ENCODE results near the gene SIDT1.

Gene SIDT1

DNA sequence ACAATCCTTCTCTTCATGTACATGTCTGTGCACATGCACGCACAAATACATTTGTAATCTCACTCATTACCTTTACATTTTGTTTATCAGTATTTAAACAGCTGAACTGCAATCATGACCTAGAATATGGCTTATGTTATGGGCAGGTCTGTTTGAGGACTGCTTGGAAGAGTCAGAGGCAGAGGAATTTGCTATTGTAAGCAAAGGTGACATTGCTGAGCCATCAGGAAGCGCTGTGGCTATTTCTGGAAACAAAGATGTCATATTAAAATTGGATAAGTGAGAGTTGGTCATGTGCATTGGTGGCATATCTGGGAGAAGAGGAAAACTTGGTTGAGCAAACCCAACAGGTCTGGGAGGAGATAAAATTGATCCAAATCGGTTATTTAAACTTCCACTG lies 122.5 kb downstream of the SIDT1 start:
- Histone ChIP-seq H2AFZ (ENCODE audit: low read length, unreplicated experiment) (no peak overlapping the region), H3K36me3 (ENCODE audit: insufficient read depth, low read length) (no peaks in the 10 kb centered on the region), H3K79me2 (ENCODE audit: control insufficient read depth, insufficient read depth, low read length, unreplicated experiment) (no peaks in the 10 kb centered on the region), H3K27ac (ENCODE audit: low read depth, low read length) (no peak overlapping the region), H3K27me3 (ENCODE audit: insufficient read depth, low read length) (no peaks in the 10 kb centered on the region), H3K4me1 (ENCODE audit: control insufficient read depth, insufficient read depth, low read length, unreplicated experiment) (no peaks in the 10 kb centered on the region), H3K4me3 (ENCODE audit: low read depth, low read length) (no peak overlapping the region)

DNA sequence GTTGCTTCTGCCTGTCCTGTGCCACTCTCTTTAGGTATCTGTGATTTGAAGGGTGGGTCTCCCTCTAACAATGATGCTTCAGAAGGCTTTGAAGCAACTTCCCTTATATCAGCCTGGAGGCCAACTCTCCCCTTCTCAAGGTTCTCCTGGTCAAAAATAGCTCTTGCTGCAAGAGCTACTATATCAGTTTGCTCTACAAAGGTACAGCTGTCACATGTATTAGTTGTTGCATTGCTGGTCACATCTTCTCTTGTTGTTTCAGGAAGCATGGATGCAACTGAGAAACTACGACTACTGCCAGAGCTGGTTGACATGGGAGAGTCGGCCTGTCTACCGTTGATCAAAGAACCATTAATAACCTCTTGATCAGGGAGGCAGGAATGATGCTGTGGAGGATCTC lies 125.8 kb downstream of the SIDT1 start:
- Histone ChIP-seq H2AFZ (ENCODE audit: low read length, unreplicated experiment) (no peak overlapping the region), H3K36me3 (ENCODE audit: insufficient read depth, low read length) (peaks cover 8% of the 10 kb centered on the region), H3K4me1 (ENCODE audit: control insufficient read depth, insufficient read depth, low read length, unreplicated experiment) (no peaks in the 10 kb centered on the region), H3K27me3 (ENCODE audit: insufficient read depth, low read length) (no peaks in the 10 kb centered on the region), H3K79me2 (ENCODE audit: control insufficient read depth, insufficient read depth, low read length, unreplicated experiment) (no peaks in the 10 kb centered on the region), H3K27ac (ENCODE audit: low read depth, low read length) (no peak overlapping the region), H3K4me3 (ENCODE audit: low read depth, low read length) (no peak overlapping the region)

DNA sequence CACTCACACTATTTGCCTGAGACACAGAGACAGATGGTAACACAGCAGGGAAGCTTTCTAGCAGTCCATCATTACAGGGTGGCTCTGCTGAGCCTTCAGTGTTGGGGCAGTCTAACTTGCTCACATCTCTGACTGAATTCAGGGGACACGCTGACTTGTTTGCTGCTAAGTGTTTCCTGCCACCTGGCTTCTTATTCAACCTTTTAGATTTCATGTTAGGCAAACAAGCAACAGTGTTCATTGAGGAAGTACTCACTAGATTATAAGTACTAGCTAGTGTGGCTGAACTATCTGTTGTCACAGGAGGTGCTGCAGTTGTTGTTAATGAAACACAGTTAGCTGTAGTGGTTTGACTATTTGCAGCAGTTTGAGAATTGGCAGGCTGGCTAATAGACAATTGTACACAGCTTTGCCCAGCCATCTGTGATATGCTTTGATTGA lies 126.8 kb downstream of the SIDT1 start:
- H3K4me3 ChIP-seq (ENCODE audit: low read depth, low read length): no peak overlapping the region
- H3K27ac ChIP-seq (ENCODE audit: low read depth, low read length): no peak overlapping the region
- H3K27me3 ChIP-seq (ENCODE audit: insufficient read depth, low read length): no peaks in the 10 kb centered on the region

DNA sequence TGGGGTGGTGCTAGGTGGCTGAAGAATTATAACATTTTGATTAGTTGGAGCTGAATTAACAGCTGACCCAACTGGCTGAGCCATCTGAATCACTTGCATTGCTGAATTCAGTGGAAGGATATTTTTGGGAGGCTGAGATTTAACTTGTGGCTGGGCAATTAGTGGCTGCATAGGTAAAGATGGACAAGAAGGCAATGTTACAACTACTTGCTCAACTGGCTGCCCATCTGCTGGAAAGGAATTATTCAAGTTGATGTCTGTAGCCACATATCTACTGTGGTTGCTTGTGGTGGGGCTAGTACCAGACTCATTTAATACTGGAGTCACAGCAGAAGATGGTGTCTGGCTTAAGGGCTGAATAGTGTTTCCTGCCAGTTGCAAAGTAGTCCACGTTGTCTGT lies 127.6 kb downstream of the SIDT1 start:
- Histone ChIP-seq H3K79me2 (ENCODE audit: control insufficient read depth, insufficient read depth, low read length, unreplicated experiment) (no peaks in the 10 kb centered on the region), H3K4me3 (ENCODE audit: low read depth, low read length) (no peak overlapping the region), H3K36me3 (ENCODE audit: insufficient read depth, low read length) (peaks cover 8% of the 10 kb centered on the region), H3K27me3 (ENCODE audit: insufficient read depth, low read length) (no peaks in the 10 kb centered on the region), H3K4me1 (ENCODE audit: control insufficient read depth, insufficient read depth, low read length, unreplicated experiment) (no peaks in the 10 kb centered on the region), H3K27ac (ENCODE audit: low read depth, low read length) (no peak overlapping the region), H2AFZ (ENCODE audit: low read length, unreplicated experiment) (no peak overlapping the region)

More for the DNA sequence above, 126.8 kb downstream of the SIDT1 start:
- Histone ChIP-seq H3K4me1 (ENCODE audit: control insufficient read depth, insufficient read depth, low read length, unreplicated experiment) (no peaks in the 10 kb centered on the region), H2AFZ (ENCODE audit: low read length, unreplicated experiment) (no peak overlapping the region), H3K36me3 (ENCODE audit: insufficient read depth, low read length) (peaks cover 8% of the 10 kb centered on the region), H3K79me2 (ENCODE audit: control insufficient read depth, insufficient read depth, low read length, unreplicated experiment) (no peaks in the 10 kb centered on the region)

DNA sequence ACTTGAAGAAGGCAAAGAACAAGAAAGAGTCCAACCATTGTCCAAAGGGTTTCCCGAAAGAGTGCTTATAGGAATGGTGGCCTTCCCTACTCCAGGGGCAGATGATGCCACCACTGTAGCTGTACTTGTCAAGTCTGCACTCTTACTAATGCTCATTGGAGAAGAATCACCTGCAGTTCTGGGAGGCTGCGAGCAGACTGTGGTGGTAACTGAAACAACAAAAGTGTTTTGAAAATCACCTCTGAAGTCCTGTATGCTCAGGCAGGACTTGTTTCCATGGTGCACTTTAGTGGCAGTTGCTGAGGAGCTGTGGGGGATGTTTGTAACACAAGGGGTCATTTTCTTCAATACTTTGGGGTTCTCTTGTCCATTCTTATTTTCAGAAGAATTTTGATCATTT lies 128.1 kb downstream of the SIDT1 start:
- no peak overlapping the region for H3K4me3 ChIP-seq (ENCODE audit: low read depth, low read length)
- no peaks in the 10 kb centered on the region for H3K27me3 ChIP-seq (ENCODE audit: insufficient read depth, low read length)
- no peak overlapping the region for H2AFZ ChIP-seq (ENCODE audit: low read length, unreplicated experiment)
- H3K79me2 ChIP-seq (ENCODE audit: control insufficient read depth, insufficient read depth, low read length, unreplicated experiment): no peaks in the 10 kb centered on the region
- H3K36me3 ChIP-seq (ENCODE audit: insufficient read depth, low read length): peaks cover 8% of the 10 kb centered on the region
- H3K27ac ChIP-seq (ENCODE audit: low read depth, low read length): no peak overlapping the region
- no peaks in the 10 kb centered on the region for H3K4me1 ChIP-seq (ENCODE audit: control insufficient read depth, insufficient read depth, low read length, unreplicated experiment)

DNA sequence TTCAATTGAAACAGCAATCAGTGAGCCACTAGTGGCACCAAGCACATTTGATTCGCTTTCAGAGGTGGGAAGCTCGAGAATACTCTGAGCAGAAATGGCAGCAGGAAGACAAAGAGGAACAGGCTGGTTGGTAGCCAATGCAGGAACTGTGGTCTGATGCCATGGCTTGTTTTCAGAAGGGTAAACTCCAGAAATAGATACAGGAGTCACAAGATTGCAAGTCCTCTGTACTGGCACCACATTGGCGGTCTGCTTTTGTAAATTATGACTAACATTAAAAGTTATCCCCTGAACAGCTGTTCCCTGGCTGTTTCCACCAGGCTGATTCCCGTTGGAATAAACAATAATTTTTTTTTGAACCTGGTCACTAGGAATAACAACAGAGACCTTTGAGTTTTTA lies 128.5 kb downstream of the SIDT1 start:
- Histone ChIP-seq H3K4me3 (ENCODE audit: low read depth, low read length) (no peak overlapping the region), H3K79me2 (ENCODE audit: control insufficient read depth, insufficient read depth, low read length, unreplicated experiment) (no peaks in the 10 kb centered on the region), H3K27ac (ENCODE audit: low read depth, low read length) (no peak overlapping the region), H3K4me1 (ENCODE audit: control insufficient read depth, insufficient read depth, low read length, unreplicated experiment) (no peaks in the 10 kb centered on the region), H2AFZ (ENCODE audit: low read length, unreplicated experiment) (no peak overlapping the region), H3K36me3 (ENCODE audit: insufficient read depth, low read length) (peaks cover 8% of the 10 kb centered on the region), H3K27me3 (ENCODE audit: insufficient read depth, low read length) (no peaks in the 10 kb centered on the region)

DNA sequence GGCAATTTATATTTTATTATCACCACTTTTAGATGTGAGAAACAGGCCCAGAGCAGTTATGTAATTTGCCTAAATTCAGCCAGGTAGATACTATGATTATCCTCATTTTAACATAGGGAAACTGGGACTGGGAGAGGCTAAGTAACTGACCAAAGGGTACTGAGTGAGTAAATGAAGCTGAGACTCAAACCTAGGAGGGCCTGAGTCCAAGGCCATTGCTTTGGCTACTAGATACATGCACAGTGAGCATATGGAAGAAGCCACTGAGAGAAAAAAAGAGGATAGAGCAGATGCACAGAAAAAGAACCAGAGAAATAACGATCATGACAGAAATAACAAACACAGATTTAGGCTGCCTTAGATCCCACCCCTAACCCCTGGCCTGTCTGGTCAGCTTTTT lies 130.5 kb downstream of the SIDT1 start:
- Histone ChIP-seq H3K36me3 (ENCODE audit: insufficient read depth, low read length) (peaks cover 8% of the 10 kb centered on the region), H2AFZ (ENCODE audit: low read length, unreplicated experiment) (no peak overlapping the region), H3K4me3 (ENCODE audit: low read depth, low read length) (no peak overlapping the region), H3K79me2 (ENCODE audit: control insufficient read depth, insufficient read depth, low read length, unreplicated experiment) (no peaks in the 10 kb centered on the region), H3K27ac (ENCODE audit: low read depth, low read length) (no peak overlapping the region), H3K27me3 (ENCODE audit: insufficient read depth, low read length) (no peaks in the 10 kb centered on the region), H3K4me1 (ENCODE audit: control insufficient read depth, insufficient read depth, low read length, unreplicated experiment) (peaks cover under 1% of the 10 kb centered on the region)

DNA sequence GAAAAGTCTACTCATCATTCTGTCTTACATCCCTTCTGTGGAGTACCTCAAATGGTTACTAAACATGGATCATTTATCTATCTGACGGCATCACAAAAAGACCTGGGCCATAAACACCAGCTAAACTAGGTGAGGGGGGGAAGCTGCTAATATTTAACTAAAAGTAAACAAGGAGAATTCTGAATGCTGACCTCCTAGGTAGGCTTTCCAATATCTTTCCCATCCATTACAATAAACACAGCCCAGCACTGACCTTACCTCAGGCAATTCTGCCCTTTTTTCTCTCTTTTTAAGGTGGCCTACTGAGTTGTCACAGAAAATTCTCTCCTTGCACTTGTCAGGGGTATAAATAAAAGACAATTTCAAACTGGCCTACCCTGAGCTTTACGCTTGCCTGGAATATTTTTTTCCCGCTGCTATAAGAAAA lies 131.0 kb downstream of the SIDT1 start:
- no peaks in the 10 kb centered on the region for H3K27me3 ChIP-seq (ENCODE audit: insufficient read depth, low read length)
- no peaks in the 10 kb centered on the region for H3K79me2 ChIP-seq (ENCODE audit: control insufficient read depth, insufficient read depth, low read length, unreplicated experiment)
- no peak overlapping the region for H3K27ac ChIP-seq (ENCODE audit: low read depth, low read length)
- H3K4me3 ChIP-seq (ENCODE audit: low read depth, low read length): no peak overlapping the region
- peaks cover 3% of the 10 kb centered on the region for H3K4me1 ChIP-seq (ENCODE audit: control insufficient read depth, insufficient read depth, low read length, unreplicated experiment)
- H3K36me3 ChIP-seq (ENCODE audit: insufficient read depth, low read length): peaks cover 8% of the 10 kb centered on the region
- no peak overlapping the region for H2AFZ ChIP-seq (ENCODE audit: low read length, unreplicated experiment)

DNA sequence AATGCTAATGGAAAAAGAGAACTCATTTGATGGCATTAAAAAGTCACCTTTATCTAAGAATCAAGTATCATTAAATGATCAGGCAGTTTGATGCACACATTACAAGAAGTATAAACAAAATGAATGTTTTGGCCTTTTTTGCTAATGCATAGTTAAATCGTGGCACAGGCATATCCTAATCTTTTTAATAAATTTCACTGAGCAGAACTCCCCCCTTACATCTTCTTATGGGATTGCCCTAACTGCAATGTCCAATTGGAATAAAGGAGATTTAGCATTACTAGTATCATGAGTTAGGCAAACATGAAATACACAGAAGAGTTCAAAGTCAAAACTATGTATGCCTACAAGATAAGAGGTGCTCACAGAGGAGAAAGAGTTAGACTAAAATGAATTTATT lies 131.4 kb downstream of the SIDT1 start:
- Histone ChIP-seq H3K27me3 (ENCODE audit: insufficient read depth, low read length) (no peaks in the 10 kb centered on the region), H3K27ac (ENCODE audit: low read depth, low read length) (no peak overlapping the region), H3K4me3 (ENCODE audit: low read depth, low read length) (no peak overlapping the region), H3K36me3 (ENCODE audit: insufficient read depth, low read length) (peaks cover 8% of the 10 kb centered on the region), H3K4me1 (ENCODE audit: control insufficient read depth, insufficient read depth, low read length, unreplicated experiment) (peaks cover 8% of the 10 kb centered on the region), H3K79me2 (ENCODE audit: control insufficient read depth, insufficient read depth, low read length, unreplicated experiment) (no peaks in the 10 kb centered on the region), H2AFZ (ENCODE audit: low read length, unreplicated experiment) (no peak overlapping the region)

DNA sequence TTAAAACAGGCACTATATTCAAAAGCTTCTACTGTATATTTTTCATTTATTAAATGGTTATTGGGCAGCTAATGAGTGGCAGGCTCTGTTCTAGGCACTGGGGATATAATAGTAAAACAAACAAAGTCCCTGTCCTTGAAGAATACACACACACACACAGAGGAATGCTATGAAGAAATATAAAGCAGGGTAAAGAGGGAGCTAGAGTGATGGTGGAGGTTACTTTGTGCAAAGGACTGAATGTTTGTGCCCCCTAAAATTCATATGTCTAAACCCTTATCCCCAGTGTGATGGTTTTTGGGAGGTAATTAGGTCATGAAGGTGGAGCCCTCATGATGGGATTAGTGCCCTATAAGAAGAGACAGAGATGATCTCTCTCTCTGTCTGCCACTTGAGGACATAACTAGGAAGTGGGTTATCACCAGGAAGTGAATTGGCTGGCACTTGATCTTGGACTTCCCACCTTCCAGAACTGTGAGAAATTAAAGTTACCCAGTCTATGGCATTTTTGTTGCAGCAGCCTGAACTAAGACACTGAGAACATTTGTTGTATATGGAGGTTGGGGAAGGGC lies 132.3 kb downstream of the SIDT1 start:
- Histone ChIP-seq H3K4me3 (ENCODE audit: low read depth, low read length) (no peak overlapping the region), H3K27ac (ENCODE audit: low read depth, low read length) (no peak overlapping the region), H3K36me3 (ENCODE audit: insufficient read depth, low read length) (peaks cover 8% of the 10 kb centered on the region), H3K4me1 (ENCODE audit: control insufficient read depth, insufficient read depth, low read length, unreplicated experiment) (peaks cover 8% of the 10 kb centered on the region), H3K79me2 (ENCODE audit: control insufficient read depth, insufficient read depth, low read length, unreplicated experiment) (no peaks in the 10 kb centered on the region), H2AFZ (ENCODE audit: low read length, unreplicated experiment) (no peak overlapping the region), H3K27me3 (ENCODE audit: insufficient read depth, low read length) (no peaks in the 10 kb centered on the region)

DNA sequence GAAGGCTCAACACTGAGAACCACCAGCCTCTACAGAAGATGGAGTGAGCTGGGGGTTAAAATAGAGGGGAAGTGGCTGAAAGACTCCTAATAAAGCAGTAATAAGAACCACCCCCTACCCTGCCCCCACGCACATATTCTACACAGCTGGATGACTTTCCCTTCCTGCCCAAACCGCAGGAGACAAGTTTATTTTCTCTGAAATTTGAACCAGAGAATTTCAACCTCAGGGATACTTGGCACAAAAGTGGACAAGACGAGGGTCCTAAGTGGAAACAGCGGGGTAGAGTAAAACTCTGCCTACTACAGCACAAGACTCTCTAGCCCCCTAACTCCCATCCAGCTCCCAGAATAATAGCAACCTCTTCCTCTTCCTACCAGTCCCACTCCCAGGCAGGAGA lies 135.7 kb downstream of the SIDT1 start:
- Histone ChIP-seq H3K4me3 (ENCODE audit: low read depth, low read length) (no peak overlapping the region), H3K4me1 (ENCODE audit: control insufficient read depth, insufficient read depth, low read length, unreplicated experiment) (peaks cover 8% of the 10 kb centered on the region), H3K79me2 (ENCODE audit: control insufficient read depth, insufficient read depth, low read length, unreplicated experiment) (no peaks in the 10 kb centered on the region), H3K27ac (ENCODE audit: low read depth, low read length) (no peak overlapping the region), H2AFZ (ENCODE audit: low read length, unreplicated experiment) (no peak overlapping the region), H3K36me3 (ENCODE audit: insufficient read depth, low read length) (no peaks in the 10 kb centered on the region), H3K27me3 (ENCODE audit: insufficient read depth, low read length) (no peaks in the 10 kb centered on the region)

All from ACC112 (cell line).